ENCODE measurements around the gene NOX5.

DNA sequence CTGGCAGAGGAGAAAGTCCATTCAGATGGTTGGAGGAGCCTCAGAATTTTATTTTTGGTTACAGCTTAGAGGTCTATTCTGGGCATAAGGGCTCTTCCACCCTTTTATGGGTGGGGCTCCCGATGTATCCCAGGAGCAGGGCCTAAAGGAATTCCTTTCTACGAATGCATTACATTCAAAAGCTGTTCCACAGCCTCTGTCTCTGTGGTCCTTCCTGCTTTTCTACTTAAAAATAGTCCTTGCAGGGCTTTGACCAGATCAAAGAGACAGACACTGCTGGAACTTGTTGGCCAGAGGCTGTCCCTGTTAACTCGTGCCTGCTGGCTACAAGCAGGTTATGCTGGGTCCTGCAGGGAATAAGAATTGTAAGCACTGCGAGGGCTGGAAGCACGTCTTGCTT lies 14.4 kb upstream of the NOX5 start:
- TF ChIP-seq NFRKB (IDR thresholded peaks at IDR 0.05) (no peak), SP1 (IDR thresholded peaks at IDR 0.05) (no peak), SUZ12 (IDR thresholded peaks at IDR 0.05) (no peak), FOXK2 (IDR thresholded peaks at IDR 0.05) (no peak)

Data from HEK293T (cell line).